ENCODE results near the gene DAAM1.

DAAM1 gene

DNA sequence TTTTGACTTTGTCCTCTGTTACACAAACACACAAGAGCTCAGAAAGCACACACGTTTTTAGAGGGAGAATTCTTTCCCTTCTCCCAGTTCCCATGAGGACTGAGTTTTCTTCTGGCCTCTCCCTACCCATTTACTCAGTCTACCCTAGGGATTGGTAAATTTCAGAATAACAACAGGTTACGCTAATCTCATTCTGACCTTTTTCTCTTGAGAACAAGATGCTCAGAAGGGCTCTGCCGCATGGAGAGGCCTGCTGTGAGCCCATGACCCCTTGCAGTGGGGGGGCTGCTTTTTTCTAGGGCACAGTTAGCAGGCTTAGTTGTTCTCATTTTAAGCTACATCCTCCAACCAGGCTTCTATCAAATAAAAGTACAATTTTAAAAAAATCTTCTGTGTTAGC lies 207.2 kb downstream of the DAAM1 start:
- Histone ChIP-seq H4K20me1 (peaks cover 0 to 4% (median 0%) of the 10 kb centered on the region in 11 experiments; a peak in 1 of 22 replicates), H3K36me3 (no peaks in the 10 kb centered on the region), H3K27me3 (peaks cover 0 to 17% (median 3%) of the 10 kb centered on the region in 11 experiments; a peak in 8 of 22 replicates), H3K9ac (no peak overlapping the region), H3K4me1 (peaks cover 11 to 19% (median 18%) of the 10 kb centered on the region in 10 experiments), H3K27ac (no peak overlapping the region), H3K4me2 (no peak overlapping the region), H3K4me3 (no peak overlapping the region), H3K9me3 (replicated peaks in 1 of 11) (peaks cover 0 to 11% (median 0%) of the 10 kb centered on the region in 11 experiments; a peak in 3 of 22 replicates)
- no peak for TF ChIP-seq Cebpa-rat (IDR thresholded peaks at IDR 0.05)

- no peak overlapping the region for H3K4me3 ChIP-seq
- H3K27me3 ChIP-seq, result peaks cover 0 to 19% (median 3%) of the 10 kb centered on the region in 11 experiments; a peak in 8 of 22 replicates
- peaks cover 0 to 16% (median 0%) of the 10 kb centered on the region in 11 experiments; a peak in 4 of 22 replicates for H3K9me3 ChIP-seq (replicated peaks in 1 of 11)
- peaks cover 0 to 4% (median 0%) of the 10 kb centered on the region in 11 experiments; a peak in 1 of 22 replicates for H4K20me1 ChIP-seq
- no peaks in the 10 kb centered on the region for H3K36me3 ChIP-seq
- H3K27ac ChIP-seq, result no peak overlapping the region
- H3K4me1 ChIP-seq, result peaks cover 11 to 19% (median 18%) of the 10 kb centered on the region in 10 experiments
- peak overlapping the region; percentile 14 to 73 (median 57) for H3K4me2 ChIP-seq
- no peak for TF ChIP-seq Cebpa-rat (IDR thresholded peaks at IDR 0.05)
- no peak overlapping the region for H3K9ac ChIP-seq
Observed at GRCh38 chr14:59398841-59399240, 210.4 kb downstream of the DAAM1 start.

GRCh38 chr14:59406454-59407245 lies 218.2 kb downstream of the DAAM1 start:
- H3K4me1 ChIP-seq, result no peaks in the 10 kb centered on the region
- TF ChIP-seq Cebpa-rat (IDR thresholded peaks at IDR 0.05), result no peak
- no peak overlapping the region for H3K4me2 ChIP-seq
- no peak overlapping the region for H3K4me3 ChIP-seq
- no peaks in the 10 kb centered on the region for H3K36me3 ChIP-seq
- H3K27ac ChIP-seq, result no peak overlapping the region
- H3K27me3 ChIP-seq, result no peaks in the 10 kb centered on the region; a peak in 1 of 22 replicates
- no peak overlapping the region for H3K9ac ChIP-seq
- H4K20me1 ChIP-seq, result no peaks in the 10 kb centered on the region
- peaks cover 6 to 27% (median 15%) of the 10 kb centered on the region in 11 experiments; a peak in 16 of 22 replicates for H3K9me3 ChIP-seq (replicated peaks in 1 of 11)

DNA sequence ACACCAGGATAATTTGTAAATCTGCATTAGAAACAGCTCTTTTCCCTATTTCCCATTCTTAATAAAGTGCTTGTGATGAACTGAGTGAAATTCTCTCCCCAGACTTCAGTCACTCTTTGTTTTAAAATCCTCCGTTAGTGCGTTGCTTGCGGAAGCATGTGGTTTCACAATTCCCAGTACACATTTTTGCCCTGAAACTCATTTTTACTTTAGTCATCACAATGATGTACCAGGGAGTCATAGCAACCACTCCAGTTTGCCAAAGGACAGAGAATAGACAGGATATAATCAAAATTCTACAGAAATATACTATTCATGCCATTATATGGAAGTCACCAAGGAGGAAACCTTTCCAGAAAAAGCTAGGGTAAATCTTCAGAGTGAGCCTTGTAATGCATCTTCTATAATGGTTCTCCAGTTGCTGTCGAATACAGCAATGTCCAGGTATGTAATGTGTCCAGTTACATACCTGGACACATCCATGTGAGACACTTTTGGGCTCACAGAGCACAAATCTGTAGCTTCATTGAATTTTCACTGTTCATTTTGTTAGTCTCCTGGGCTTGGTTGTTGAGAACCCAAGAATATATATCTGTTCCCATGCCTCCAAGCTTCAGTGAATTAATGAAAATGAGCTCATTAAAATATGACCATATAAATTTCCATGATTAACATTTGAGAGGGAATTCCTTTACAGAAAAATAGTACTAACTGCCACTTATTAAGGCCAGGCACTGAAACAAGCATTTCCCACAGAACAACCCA lies 219.0 kb downstream of the DAAM1 start:
- Histone ChIP-seq H3K36me3 (no peaks in the 10 kb centered on the region), H3K9ac (no peak overlapping the region), H4K20me1 (no peaks in the 10 kb centered on the region), H3K4me2 (no peak overlapping the region), H3K9me3 (replicated peaks in 1 of 11) (peaks cover 6 to 27% (median 15%) of the 10 kb centered on the region in 11 experiments; a peak in 16 of 22 replicates), H3K27ac (no peak overlapping the region), H3K4me1 (no peaks in the 10 kb centered on the region), H3K27me3 (no peaks in the 10 kb centered on the region), H3K4me3 (no peak overlapping the region)
- no peak for TF ChIP-seq Cebpa-rat (IDR thresholded peaks at IDR 0.05)

- H4K20me1 ChIP-seq, result no peaks in the 10 kb centered on the region
- H3K27ac ChIP-seq, result no peak overlapping the region
- no peak overlapping the region for H3K9ac ChIP-seq
- no peaks in the 10 kb centered on the region for H3K27me3 ChIP-seq
- H3K4me2 ChIP-seq, result no peak overlapping the region
- H3K4me1 ChIP-seq, result no peaks in the 10 kb centered on the region
- no peak overlapping the region for H3K4me3 ChIP-seq
- no peaks in the 10 kb centered on the region for H3K9me3 ChIP-seq (replicated peaks in 1 of 11)
- TF ChIP-seq Cebpa-rat (IDR thresholded peaks at IDR 0.05), result no peak
- no peaks in the 10 kb centered on the region for H3K36me3 ChIP-seq
Observed at GRCh38 chr14:59415836-59416602, 227.6 kb downstream of the DAAM1 start.

DNA sequence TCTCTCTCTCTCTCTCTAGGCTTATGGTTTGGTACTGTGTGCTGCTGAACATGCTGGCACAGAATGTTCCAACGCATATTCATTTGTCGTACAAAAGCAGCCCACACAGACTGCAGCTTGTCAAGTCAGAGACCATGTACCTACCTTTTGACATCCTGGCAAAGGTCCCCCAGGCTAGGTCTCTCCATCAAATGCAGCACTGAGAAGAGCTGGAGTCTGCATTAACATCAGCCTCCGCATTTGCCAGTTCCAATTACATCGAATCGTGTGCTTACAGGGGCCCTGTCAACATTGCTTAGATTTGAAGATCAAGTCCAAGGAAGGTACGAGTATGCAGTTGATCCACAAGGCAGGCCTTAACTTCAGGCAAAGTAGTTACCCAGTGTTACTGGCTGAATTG lies 228.8 kb downstream of the DAAM1 start:
- Histone ChIP-seq H4K20me1 (no peaks in the 10 kb centered on the region), H3K36me3 (no peaks in the 10 kb centered on the region), H3K27me3 (no peaks in the 10 kb centered on the region), H3K9ac (no peak overlapping the region), H3K4me1 (peaks cover 5 to 8% (median 7%) of the 10 kb centered on the region in 10 experiments), H3K27ac (no peak overlapping the region), H3K9me3 (replicated peaks in 1 of 11) (no peaks in the 10 kb centered on the region), H3K4me2 (no peak overlapping the region), H3K4me3 (no peak overlapping the region)
- no peak for TF ChIP-seq Cebpa-rat (IDR thresholded peaks at IDR 0.05)

GRCh38 chr14:59419303-59419702 lies 230.8 kb downstream of the DAAM1 start:
- no peaks in the 10 kb centered on the region for H3K9me3 ChIP-seq (replicated peaks in 1 of 11)
- H3K27me3 ChIP-seq, result no peaks in the 10 kb centered on the region
- no peak overlapping the region for H3K4me2 ChIP-seq
- TF ChIP-seq Cebpa-rat (IDR thresholded peaks at IDR 0.05), result no peak
- no peaks in the 10 kb centered on the region for H3K36me3 ChIP-seq
- no peak overlapping the region for H3K9ac ChIP-seq
- no peaks in the 10 kb centered on the region for H4K20me1 ChIP-seq
- H3K4me1 ChIP-seq, result peaks cover 7 to 15% (median 13%) of the 10 kb centered on the region in 10 experiments
- H3K4me3 ChIP-seq, result no peak overlapping the region
- H3K27ac ChIP-seq, result no peak overlapping the region
